IMR-90 (cell line): ENCODE data around the gene ARF3. TPM values are rescaled to one million over a fixed set of nuclear protein-coding genes. Genes with fewer than 3 reads are reported as not detected.
A peak's percentile ranks its signal among the peaks of the same experiment; 100 is the strongest.

Source experiments
- ATAC-seq: fragments of 200-7000 bp; cut with Tn5 transposase; 2 replicates; pipeline ENCODE4 v1.9.1; 2020; ENCODE audit warnings: low read depth, mild to moderate bottlenecking, moderate library complexity
- BruUV-seq: library from RNA; stranded (reverse); fragments of 400-500 nt; replicated peaks from 2 replicates; lab custom pipeline; 2021; lab: Mats Ljungman, UMichigan
- CTCF ChIA-PET: fragments of 300-600 bp; formaldehyde crosslinking; extraction: SDS; loops from one replicate; lab custom pipeline; 2021; ENCODE audit warnings: antibody characterized with exemption; lab: Yijun Ruan, JAX
- POLR2A ChIA-PET: fragments of 300-600 bp; sonication (Branson Sonifier 250); formaldehyde crosslinking; loops from one replicate; lab custom pipeline; 2022; ENCODE audit warnings: antibody characterized with exemption; ENCODE audit not compliant: unreplicated experiment; lab: Charles Lee
- DNase-seq: peaks from one replicate; pipeline ENCODE4 v3.0.0; 2013
- H2AFZ ChIP-seq: replicated peaks from 2 replicates; pipeline ENCODE3; 2013; ENCODE audit warnings: low read length, mild to moderate bottlenecking; ENCODE audit not compliant: poor library complexity
- H2AK5ac ChIP-seq: 2 replicates; pipeline ENCODE4 v1.6.1; 2013; ENCODE audit warnings: low read depth, low read length, inconsistent platforms
- H2AK9ac ChIP-seq: replicated peaks from 2 replicates; pipeline ENCODE3; 2013; ENCODE audit warnings: mild to moderate bottlenecking, low read depth, low read length, moderate library complexity; ENCODE audit not compliant: poor library complexity
- H2BK120ac ChIP-seq: 2 replicates; pipeline ENCODE4 v1.6.1; 2013; ENCODE audit warnings: low read depth, low read length, inconsistent platforms
- H2BK15ac ChIP-seq: 3 replicates; pipeline ENCODE4 v1.6.1; 2013; ENCODE audit warnings: low read depth, low read length, inconsistent platforms
- H2BK20ac ChIP-seq: 2 replicates; pipeline ENCODE4 v1.6.1; 2013; ENCODE audit warnings: low read depth, mild to moderate bottlenecking, inconsistent platforms, low read length, moderate library complexity
- H2BK5ac ChIP-seq: 2 replicates; pipeline ENCODE4 v1.6.1; 2013; ENCODE audit warnings: mild to moderate bottlenecking, low read depth, low read length, inconsistent platforms; ENCODE audit not compliant: poor library complexity, severe bottlenecking
- H3K14ac ChIP-seq: replicated peaks from 2 replicates; pipeline ENCODE4 v1.6.1; 2013; ENCODE audit warnings: low read depth, low read length, inconsistent platforms
- H3K18ac ChIP-seq: 2 replicates; pipeline ENCODE4 v1.6.1; 2013; ENCODE audit warnings: low read depth, low read length, control low read depth
- H3K23ac ChIP-seq: 2 replicates; pipeline ENCODE4 v1.6.1; 2013; ENCODE audit warnings: low read depth, low read length, inconsistent platforms
- H3K27ac ChIP-seq: 2 replicates; pipeline ENCODE4 v1.5.1; 2013; ENCODE audit warnings: mild to moderate bottlenecking, control low read depth, low read length; ENCODE audit not compliant: insufficient read depth
- H3K27me3 ChIP-seq: 2 replicates; pipeline ENCODE4 v1.6.1; 2013; ENCODE audit warnings: low read length; ENCODE audit not compliant: control insufficient read depth, insufficient read depth
- H3K36me3 ChIP-seq: 2 replicates; pipeline ENCODE4 v1.6.1; 2013; ENCODE audit warnings: low read length, mixed read lengths; ENCODE audit not compliant: control insufficient read depth, insufficient read depth
- H3K4ac ChIP-seq: 2 replicates; pipeline ENCODE4 v1.6.1; 2013; ENCODE audit warnings: low read depth, low read length, inconsistent platforms
- H3K4me1 ChIP-seq: 2 replicates; pipeline ENCODE4 v1.6.1; 2013; ENCODE audit warnings: low read length, mixed read lengths; ENCODE audit not compliant: control insufficient read depth, insufficient read depth
- H3K4me2 ChIP-seq: 2 replicates; pipeline ENCODE4 v1.6.1; 2013; ENCODE audit warnings: low read depth, mild to moderate bottlenecking, control low read depth, low read length, moderate library complexity
- H3K4me3 ChIP-seq: 2 replicates; pipeline ENCODE4 v1.5.1; 2013; ENCODE audit warnings: low read depth, mild to moderate bottlenecking, control low read depth, low read length, moderate library complexity; ENCODE audit not compliant: insufficient read depth
- H3K56ac ChIP-seq: 2 replicates; pipeline ENCODE4 v1.6.1; 2013; ENCODE audit warnings: low read length, inconsistent platforms; ENCODE audit not compliant: insufficient read depth; ENCODE audit errors: extremely low read depth
- H3K79me1 ChIP-seq, 2 experiments: 2 replicates each; pipeline ENCODE4 v1.6.1; 2013; ENCODE audit warnings: low read length in 2 of 2, inconsistent platforms in 1 of 2, low read depth in 1 of 2
- H3K9ac ChIP-seq: 2 replicates; pipeline ENCODE4 v1.6.1; 2013; ENCODE audit warnings: low read depth, low read length, control low read depth
- H3K9me1 ChIP-seq: 2 replicates; pipeline ENCODE4 v1.6.1; 2013; ENCODE audit warnings: low read length, inconsistent platforms; ENCODE audit not compliant: insufficient read depth
- H3K9me3 ChIP-seq: 2 replicates; pipeline ENCODE4 v1.6.1; 2013; ENCODE audit warnings: low read length; ENCODE audit not compliant: control insufficient read depth, insufficient read depth
- H4K20me1 ChIP-seq: 2 replicates; pipeline ENCODE4 v1.6.1; 2013; ENCODE audit warnings: low read length, inconsistent platforms; ENCODE audit not compliant: insufficient read depth
- H4K5ac ChIP-seq: 2 replicates; pipeline ENCODE4 v1.6.1; 2013; ENCODE audit warnings: mild to moderate bottlenecking, low read depth, low read length, control low read depth
- H4K8ac ChIP-seq, 2 experiments: 2 replicates each; pipeline ENCODE4 v1.6.1; 2013; ENCODE audit warnings: low read depth in 2 of 2, low read length in 2 of 2, control low read depth in 1 of 2, inconsistent platforms in 1 of 2
- H4K91ac ChIP-seq: 2 replicates; pipeline ENCODE4 v1.6.1; 2013; ENCODE audit warnings: low read depth, low read length, inconsistent platforms; ENCODE audit not compliant: insufficient read depth
- CTCF ChIP-seq: conservative IDR thresholded peaks from 2 replicates; pipeline ENCODE4 v1.5.1; 2012; ENCODE audit warnings: mild to moderate bottlenecking, low read depth, low read length, improper control_type of control experiment
- RAD21 ChIP-seq: IDR thresholded peaks from 2 replicates; pipeline ENCODE4 v1.6.1; 2012; ENCODE audit warnings: low read length, improper control_type of control experiment
- SMC3 ChIP-seq: fragments of 150-350 bp; IDR thresholded peaks from 2 replicates; pipeline ENCODE4 v1.6.1; 2016; ENCODE audit warnings: low read depth, mild to moderate bottlenecking, antibody characterized with exemption, low read length, moderate library complexity
- USF2 ChIP-seq: fragments of 150-350 bp; IDR thresholded peaks from 2 replicates; pipeline ENCODE4 v1.6.1; 2017; ENCODE audit warnings: mild to moderate bottlenecking, antibody characterized with exemption, low read length, low read depth
- WGBS, 2 experiments: methylation state at CpG; one replicate each; pipeline versions ENCODE4 v1.1.5 to v1.1.7; 2013; ENCODE audit warnings: missing lambda C conversion rate in 2 of 2; ENCODE audit not compliant: insufficient read length in 1 of 2; ENCODE audit errors: extremely low coverage in 2 of 2; 5-methylcytosine and 5-hydroxymethylcytosine counted together
- dilution Hi-C: fragments of 300-500 bp; cut with HindIII; formaldehyde crosslinking; loops from one replicate; pipeline ENCODE4 v1.14.3; 2018; ENCODE audit warnings: low sequenced_read_pairs; ENCODE audit not compliant: unreplicated experiment
- in situ Hi-C: fragments of 300-500 bp; cut with MboI; formaldehyde crosslinking; loops from 3 replicates; pipeline ENCODE4 v1.14.3; 2019; ENCODE audit warnings: low sequenced_read_pairs, inconsistent platforms, mixed read lengths
- intact Hi-C: fragments of 100-400 bp; cut with micrococcal nuclease; formaldehyde crosslinking; loops from 2 replicates; pipeline ENCODE4 v1.10.0; 2022
- polyA plus RNA-seq, 3 experiments: library from polyadenylated mRNA; depleted of rRNA; stranded (reverse); fragments of >200 nt; gene quantifications; 2 replicates each; pipeline ENCODE4 v1.2.3, GENCODE V29; 2012; ENCODE audit warnings: low replicate concordance in 1 of 3
- total RNA-seq: library from RNA; depleted of rRNA; stranded (reverse); fragments of >200 nt; gene quantifications from 2 replicates; pipeline ENCODE4 v1.2.3, GENCODE V29; 2012

Gene ARF3
- total and polyA plus RNA-seq, 2 of the 4 experiments (the other 2 are of a cell fraction): 97.7 to 198 TPM

GRCh38 chr12:48996794-48997718 is 39.8 kb upstream of the ARF3 start:
- Histone ChIP-seq H2BK15ac (no peak overlapping the region), H4K5ac (no peak overlapping the region), H3K4me1 (peaks cover 14% of the 10 kb centered on the region), H3K18ac (no peak overlapping the region), H2AFZ (peak overlapping the region; percentile 88), H4K20me1 (peaks cover 6% of the 10 kb centered on the region; the same call in 1 of the 2 replicates), H2BK120ac (no peak overlapping the region), H4K91ac (no peak overlapping the region), H2BK5ac (no peak overlapping the region), H3K9me3 (no peaks in the 10 kb centered on the region), H3K4me3 (peak overlapping the region; percentile 2; the same call in 1 of the 2 replicates), H2AK9ac (peak overlapping the region; percentile 15), H4K8ac (0 out of 4 replicates have a peak overlapping the region, but pooled peaks of 1 of the 2 experiments have one; percentile 30), H3K9me1 (peaks cover 3% of the 10 kb centered on the region), H3K4me2 (no peak overlapping the region; the same call in 1 of the 2 replicates), H3K36me3 (peaks cover 5% of the 10 kb centered on the region), H3K4ac (no peak overlapping the region), H2BK20ac (no peak overlapping the region), H3K14ac (no peak overlapping the region), H3K23ac (no peak overlapping the region), H3K79me1 (0 out of 4 replicates have a peak, but pooled peaks cover 0 to 2% of the 10 kb centered on the region in 2 experiments), H2AK5ac (no peak overlapping the region; the same call in 1 of the 2 replicates), H3K9ac (no peak overlapping the region), H3K27ac (no peak overlapping the region), H3K27me3 (peaks cover 34% of the 10 kb centered on the region), H3K56ac (no peak overlapping the region)
- in situ Hi-C loops (no loop called here), intact Hi-C loops (no loop called here), dilution Hi-C loops (no loop called here)
- POLR2A ChIA-PET: interaction anchor here (0.6 kb wide), 1 partner anchor 162 kb away, joined by 3 read pairs; no protein-coding TSS in a partner anchor
- CTCF ChIA-PET: interaction anchor here (0.6 to 3.0 kb wide), 9 partner anchors 9 to 144 kb away, joined by 3 to 17 read pairs (median 5); partner anchors contain the start of gene ARF3
- DNase-seq (peak; percentile 67), ATAC-seq (peak; percentile 69)
- peak; percentile 79 for TF ChIP-seq CTCF
- no peak for TF ChIP-seq USF2
- peak; percentile 77 for TF ChIP-seq SMC3
- TF ChIP-seq RAD21: peak; percentile 72
- no TSS peak for BruUV-seq
- 28% methylated on average over 24 of the region's 71 CpGs; no CpG with 5 or more reads in 1 of the 2 experiments for WGBS, 2 experiments
